NCI-H82 treated with DMSO at 0.1 percent for 48 hours (cell line): ENCODE measurements around the gene GNAO1.

Experiments used
- DNase-seq: peaks from one replicate; lab custom pipeline; 2025; ENCODE audit not compliant: unreplicated experiment; lab: John Stamatoyannopoulos, UW

GNAO1 gene

DNA sequence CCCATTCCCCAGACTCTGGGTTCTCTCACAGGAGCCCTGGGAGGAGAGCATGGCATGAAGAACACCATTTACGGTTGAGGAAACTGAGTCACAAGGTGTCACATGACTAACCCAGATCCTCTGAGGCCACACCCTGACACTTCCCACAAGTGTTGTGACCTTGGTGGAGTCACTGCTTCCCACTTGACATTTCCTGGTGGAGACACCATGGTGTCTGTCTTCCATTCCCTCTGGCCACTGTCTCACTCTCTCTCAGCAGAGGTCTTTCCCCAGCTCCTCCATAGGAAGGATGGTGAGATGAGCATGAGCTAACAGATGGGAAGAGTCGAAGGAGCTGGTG, 116.2 kb downstream of the GNAO1 start:
- DNase-seq, result no peak

- DNase-seq, result no peak
These were observed 117.7 kb downstream of the GNAO1 start for GRCh38 chr16:56309008-56309407.

- DNase-seq, result no peak
These were observed 119.4 kb downstream of the GNAO1 start for GRCh38 chr16:56310690-56311089.

- no peak for DNase-seq
These were observed 120.1 kb downstream of the GNAO1 start for GRCh38 chr16:56311208-56312027.

DNA sequence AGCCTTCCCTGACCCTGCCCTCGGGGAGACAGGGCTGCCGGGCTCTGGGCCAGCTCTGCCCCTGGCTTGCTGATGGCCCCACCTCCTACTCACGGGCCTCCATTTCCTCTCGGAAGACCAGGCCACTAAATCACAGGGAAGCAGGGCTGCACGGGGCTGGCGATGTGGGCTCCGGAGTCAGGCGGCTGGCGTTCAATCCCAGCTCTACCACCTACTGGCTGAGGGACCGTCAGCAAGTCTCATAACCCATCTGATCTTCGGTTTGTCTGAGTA, 120.7 kb downstream of the GNAO1 start:
- no peak for DNase-seq

DNA sequence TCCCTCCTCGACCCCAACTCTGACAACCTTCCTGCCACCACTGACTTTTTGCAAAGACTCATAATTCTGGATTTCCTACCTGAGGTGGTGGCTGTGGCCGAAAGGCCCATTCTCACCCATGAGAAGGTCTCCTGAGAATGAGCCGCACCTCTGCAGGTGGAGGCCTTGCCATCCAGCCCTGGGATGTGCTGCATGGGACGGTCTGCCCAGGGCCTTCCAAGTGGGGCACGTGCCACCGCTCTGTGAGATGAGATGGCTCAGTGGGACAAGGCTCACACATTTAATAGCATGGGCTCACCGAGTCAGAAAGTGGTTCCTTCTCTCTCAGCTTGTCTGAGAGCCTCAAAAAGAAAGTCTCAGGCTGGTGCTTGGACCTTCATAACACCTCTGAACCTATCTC, 121.3 kb downstream of the GNAO1 start:
- DNase-seq, result no peak

GRCh38 chr16:56314244-56314850, 123.1 kb downstream of the GNAO1 start:
- DNase-seq, result no peak

DNA sequence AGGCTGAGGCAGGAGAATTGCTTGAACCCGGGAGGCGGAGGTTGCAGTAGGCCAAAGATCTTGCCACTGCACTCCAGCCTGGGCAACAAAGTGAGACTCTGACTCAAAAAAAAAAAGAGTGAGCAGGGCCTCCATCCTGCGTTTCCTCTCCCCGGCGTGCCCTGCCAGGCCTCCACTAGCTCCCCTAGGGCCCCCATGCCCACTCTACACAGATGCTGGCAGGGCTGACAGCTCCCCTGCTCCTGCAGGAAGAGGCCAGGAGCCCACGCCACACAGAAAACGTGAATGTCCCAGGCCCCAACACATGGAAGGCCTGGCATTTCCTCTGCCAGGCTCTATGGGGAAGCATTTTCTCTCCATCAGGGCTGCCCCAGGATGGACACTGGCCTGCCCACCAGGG, 124.7 kb downstream of the GNAO1 start:
- DNase-seq, result no peak

DNA sequence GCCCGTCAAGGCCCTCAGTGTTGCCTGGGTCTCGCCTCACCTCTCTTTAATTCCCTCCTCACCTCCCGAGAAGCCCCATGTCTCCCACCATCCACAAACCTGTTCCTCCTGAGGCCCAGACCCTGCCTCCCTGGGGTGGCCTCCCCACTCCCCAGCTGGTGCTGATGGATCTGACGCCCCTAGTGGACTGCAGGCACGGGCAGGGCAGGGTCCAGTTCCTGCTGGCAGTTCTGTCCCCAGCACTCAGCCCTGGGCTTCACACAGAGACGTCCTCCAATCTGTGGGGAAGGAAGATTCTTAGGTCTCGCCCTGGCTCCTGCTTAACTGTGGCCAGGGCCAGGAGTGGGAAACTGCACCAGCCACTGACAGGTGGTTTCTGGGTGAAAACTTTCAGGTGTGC, 125.3 kb downstream of the GNAO1 start:
- no peak for DNase-seq

GRCh38 chr16:56317998-56318826, 126.9 kb downstream of the GNAO1 start:
- peak; percentile 63 for DNase-seq

DNA sequence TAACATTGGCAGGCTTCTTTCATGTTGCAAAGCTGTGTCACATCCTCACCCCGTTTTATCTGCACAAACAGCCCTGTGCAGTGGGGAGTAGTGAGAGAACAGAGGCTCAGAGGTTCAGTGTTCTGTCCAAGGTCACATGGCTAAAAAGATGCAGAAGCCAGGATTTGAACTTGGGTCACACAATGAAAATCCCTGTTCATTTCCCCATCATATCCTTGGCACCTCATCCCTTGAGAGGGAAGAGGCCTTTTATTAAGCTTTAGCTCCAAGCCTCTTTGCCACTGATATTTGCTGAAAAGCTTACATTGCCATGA, 127.5 kb downstream of the GNAO1 start:
- DNase-seq, result no peak

DNA sequence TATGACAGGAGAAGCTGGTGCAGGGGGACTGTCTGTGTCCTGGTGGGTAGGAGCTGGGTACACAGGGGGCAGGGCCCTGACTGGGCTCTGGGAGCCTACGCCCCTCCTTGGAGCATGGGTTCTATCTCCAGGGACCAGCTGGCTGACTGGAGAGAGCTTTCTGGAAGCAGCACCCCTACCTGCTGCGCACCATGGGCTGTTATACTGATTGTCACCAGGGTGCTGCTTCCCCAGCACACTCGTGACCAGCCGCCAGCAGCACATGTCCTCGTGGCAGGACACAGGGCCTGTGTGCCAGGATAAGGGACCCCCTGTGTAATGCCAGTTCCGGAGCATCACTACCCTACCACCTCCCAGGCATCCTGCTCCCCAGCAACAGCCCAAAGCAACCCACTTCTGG, 128.1 kb downstream of the GNAO1 start:
- no peak for DNase-seq

DNA sequence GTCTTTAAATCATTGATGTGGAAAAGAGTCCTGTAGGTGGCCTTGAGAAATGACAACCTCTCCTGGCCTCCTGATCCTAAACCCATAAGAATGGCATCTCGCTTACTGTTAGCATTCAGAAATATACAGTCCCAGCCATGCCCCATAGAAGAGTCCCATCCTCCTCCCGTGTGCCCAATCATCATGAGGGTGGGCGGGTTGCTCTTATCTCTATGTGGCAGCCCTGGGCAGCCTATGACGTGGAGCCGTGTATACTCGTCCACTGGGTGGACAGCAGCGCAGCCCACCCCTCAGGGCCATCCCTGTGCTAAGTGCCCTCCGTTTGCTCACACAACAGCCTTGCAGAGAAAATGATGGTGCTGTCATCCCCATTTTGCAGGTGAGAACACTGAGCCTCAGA, 128.8 kb downstream of the GNAO1 start:
- no peak for DNase-seq

DNA sequence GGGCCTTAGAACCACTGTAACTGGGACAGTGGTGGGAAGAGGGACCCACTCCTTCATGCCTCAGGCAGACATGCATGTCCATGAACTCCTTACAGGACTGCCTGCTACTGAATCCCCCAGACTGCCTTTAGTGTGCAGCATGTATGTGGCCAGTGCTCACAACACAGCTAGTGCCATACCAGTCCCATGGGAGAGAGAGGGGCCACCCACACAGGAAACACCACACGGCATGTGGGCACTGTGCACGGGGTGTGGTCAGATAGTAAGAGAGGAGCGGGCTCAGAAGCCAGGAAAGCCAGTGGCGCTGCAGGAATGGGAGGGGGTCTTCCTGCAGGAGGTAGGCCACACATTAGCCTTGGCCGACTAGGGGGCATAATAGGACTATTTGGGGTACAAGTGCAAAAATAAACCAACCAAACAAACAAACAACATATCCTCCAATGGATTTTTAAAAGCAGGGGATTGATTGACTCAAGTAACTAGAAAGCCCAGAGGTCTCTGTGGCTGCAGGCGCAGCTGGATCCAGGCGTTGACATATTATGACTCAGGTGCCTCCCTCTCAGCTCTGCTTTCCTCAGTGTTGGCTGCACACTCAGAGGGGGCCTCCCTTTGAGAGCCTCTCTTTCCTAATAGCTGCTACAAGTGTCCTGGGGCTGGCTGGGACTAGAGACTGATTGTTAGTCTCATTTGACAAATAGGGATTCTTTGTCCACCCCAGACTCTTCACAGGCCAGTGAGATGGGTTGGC, 129.7 kb downstream of the GNAO1 start:
- no peak for DNase-seq

DNA sequence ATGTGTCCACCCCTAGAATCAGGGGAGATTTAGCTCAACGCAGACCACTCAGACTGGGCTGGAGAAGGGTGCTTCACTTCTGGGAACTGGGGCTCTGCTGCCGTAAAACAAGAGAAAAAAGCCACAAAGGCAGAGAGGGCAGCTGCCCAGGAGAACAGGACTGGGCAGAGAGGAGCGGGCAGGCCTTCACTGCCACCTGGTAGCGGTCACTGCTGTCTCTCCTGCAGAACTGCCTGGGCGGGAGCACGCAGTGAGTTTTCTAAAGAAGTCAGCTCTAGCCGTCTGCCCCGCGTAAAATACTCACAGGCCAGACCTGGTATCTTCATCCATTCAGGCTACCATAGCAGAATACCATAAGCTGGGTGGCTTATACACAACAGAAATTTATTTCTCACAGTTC, 130.3 kb downstream of the GNAO1 start:
- DNase-seq, result no peak

DNA sequence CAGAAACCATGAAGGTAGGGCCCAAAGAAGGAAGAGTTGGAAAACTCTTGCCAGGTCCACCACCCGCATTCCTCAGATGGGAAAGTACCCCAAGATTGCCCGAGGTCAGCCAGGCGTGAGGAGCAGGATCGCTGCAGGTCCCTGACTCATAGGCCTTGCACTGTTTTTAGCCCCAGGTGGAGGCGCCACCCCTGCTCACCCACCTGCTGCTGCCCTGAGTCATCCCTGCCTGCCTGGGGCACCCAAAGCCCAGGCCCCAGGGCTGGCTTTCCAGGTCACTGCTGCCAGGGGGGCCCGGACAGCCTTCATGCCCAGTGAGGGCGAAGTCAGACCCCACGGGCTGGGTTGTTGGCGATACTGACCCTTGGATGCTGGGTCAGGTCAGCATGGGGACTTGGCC, 133.1 kb downstream of the GNAO1 start:
- no peak for DNase-seq

DNA sequence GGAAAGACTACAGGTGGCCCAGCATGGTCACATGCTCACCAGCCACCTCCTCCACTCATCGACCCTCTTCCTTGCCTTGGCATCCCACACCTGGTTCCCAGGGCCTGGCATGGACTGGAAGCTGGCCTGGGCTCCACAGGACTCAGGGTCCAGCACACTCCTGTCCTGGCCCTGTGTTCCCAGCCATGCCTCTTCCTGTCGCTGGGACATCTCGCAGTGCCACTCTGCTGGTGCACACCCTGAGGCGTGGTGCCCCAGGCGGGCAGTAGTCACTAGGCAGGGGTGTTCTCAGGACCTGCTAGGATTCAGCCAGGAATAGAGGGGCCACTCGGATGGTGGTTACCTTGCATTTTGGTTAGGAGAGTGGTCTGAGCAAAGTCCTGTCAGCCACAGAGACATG, 134.7 kb downstream of the GNAO1 start:
- no peak for DNase-seq

- no peak for DNase-seq
These were observed 136.0 kb downstream of the GNAO1 start for GRCh38 chr16:56327071-56327928.

DNA sequence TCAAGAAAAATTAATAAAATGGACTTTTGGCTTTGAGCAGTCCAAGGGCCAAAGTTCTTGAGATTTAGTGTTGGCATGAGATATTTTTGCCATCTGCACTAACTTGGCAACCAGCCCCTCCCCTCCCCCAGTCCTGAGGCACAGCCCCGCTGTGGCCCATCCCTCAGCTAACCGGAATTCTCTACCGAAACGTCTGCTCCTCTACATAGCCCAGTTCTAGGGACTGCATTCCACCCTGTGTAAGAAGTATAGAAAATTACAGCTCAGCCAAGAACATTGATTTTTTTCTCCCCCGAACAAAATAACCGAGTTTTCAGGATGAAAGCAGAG, 136.6 kb downstream of the GNAO1 start:
- no peak for DNase-seq

DNA sequence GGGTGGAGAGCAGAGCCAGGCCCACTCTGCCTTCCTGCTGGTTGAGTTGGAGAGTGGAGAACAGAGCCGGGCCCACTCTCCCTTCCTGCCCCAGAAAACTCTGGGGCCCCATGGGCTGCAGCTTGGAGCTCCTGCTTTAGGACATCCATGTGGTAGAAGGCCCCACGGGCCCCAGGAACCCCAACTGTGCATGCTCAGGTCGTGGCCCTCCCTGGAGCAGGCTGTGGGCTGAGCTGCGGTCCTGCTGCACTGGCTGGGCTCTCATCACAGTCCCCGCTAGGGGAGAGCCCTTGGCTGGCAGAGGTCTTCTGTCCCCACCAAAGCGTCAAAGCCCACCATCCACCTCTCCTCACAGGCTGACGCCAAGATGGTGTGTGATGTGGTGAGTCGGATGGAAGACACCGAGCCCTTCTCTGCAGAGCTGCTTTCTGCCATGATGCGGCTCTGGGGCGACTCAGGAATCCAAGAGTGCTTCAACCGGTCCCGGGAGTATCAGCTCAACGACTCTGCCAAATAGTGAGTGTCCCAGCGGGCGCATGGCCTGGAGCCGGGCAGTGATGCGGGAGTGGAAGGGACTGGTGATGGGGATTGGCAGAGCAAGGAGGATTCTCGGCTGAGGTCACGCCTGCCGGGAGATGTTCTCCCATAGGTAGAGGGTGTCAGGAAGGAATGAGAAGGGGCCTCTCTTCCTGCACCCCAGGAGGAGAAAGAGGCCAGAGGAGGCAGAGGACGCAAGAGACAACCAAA, 137.2 kb downstream of the GNAO1 start:
- no peak for DNase-seq
